IPS DF 4.7 (cell line): ENCODE results near the gene CDH9.

Experiments
- DNase-seq: peaks from one replicate; pipeline ENCODE4 v3.0.0-alpha.2; 2013; ENCODE audit warnings: low spot score; ENCODE audit errors: extremely low read depth

CDH9 gene, protein sequence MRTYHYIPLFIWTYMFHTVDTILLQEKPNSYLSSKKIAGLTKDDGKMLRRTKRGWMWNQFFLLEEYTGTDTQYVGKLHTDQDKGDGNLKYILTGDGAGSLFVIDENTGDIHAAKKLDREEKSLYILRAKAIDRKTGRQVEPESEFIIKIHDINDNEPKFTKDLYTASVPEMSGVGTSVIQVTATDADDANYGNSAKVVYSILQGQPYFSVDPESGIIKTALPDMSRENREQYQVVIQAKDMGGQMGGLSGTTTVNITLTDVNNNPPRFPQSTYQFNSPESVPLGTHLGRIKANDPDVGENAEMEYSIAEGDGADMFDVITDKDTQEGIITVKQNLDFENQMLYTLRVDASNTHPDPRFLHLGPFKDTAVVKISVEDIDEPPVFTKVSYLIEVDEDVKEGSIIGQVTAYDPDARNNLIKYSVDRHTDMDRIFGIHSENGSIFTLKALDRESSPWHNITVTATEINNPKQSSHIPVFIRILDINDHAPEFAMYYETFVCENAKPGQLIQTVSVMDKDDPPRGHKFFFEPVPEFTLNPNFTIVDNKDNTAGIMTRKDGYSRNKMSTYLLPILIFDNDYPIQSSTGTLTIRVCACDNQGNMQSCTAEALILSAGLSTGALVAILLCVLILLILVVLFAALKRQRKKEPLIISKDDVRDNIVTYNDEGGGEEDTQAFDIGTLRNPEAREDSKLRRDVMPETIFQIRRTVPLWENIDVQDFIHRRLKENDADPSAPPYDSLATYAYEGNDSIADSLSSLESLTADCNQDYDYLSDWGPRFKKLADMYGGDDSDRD

GRCh38 chr5:27038476-27038875 lies at the start of gene CDH9:
TSS of gene CDH9 (minus strand) at chr5:27038586. CDS start at chr5:26988333, 50,253 bp downstream.
- peak; percentile 14 for DNase-seq

DNA sequence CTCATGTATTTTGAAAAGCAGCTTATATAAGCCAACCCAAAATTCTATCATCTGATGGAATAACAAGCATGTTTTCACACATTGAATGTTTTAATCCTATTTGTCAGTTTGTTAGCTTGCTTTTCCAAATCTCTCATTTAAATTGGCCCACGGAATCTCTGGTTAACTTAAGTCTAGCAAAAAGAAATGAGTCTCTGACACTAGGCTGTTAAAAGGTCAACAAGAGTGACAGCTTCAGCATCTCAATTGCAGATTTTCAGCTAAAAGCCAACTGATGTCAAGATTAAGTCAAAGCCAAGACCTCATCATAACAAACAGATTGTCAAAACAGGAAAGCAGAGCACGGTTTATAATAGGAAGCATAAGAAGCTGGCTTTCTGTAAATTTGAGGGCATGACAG lies 49.4 kb upstream of the CDH9 start:
- no peak for DNase-seq

GRCh38 chr5:27083449-27084415 lies 45.3 kb upstream of the CDH9 start:
- DNase-seq, result no peak

GRCh38 chr5:27080147-27080546 lies 41.8 kb upstream of the CDH9 start:
- no peak for DNase-seq

- DNase-seq, result no peak
Observed at GRCh38 chr5:27062451-27062850, 24.1 kb upstream of the CDH9 start.

- DNase-seq, result no peak
Observed at GRCh38 chr5:27048510-27048909, 10.1 kb upstream of the CDH9 start.

DNA sequence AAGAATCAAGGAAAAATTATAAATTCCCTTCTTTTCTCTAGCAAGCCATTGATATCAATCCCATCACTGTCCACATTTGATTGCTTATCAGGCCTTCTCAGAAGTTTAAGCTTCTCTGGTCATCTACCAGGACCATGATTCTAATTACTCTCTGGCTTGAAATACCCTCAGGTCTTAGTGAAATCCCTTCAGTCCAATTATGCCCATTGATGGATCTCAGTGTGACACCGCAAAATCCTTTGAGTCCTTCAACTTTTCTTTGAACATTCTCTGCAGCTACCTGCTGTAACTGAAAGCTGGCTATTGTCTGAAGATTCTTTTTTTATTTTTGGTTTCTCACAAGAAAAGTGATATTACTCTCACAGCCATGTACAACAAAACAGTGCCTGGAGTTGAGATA lies 3.0 kb upstream of the CDH9 start:
- no peak for DNase-seq

DNA sequence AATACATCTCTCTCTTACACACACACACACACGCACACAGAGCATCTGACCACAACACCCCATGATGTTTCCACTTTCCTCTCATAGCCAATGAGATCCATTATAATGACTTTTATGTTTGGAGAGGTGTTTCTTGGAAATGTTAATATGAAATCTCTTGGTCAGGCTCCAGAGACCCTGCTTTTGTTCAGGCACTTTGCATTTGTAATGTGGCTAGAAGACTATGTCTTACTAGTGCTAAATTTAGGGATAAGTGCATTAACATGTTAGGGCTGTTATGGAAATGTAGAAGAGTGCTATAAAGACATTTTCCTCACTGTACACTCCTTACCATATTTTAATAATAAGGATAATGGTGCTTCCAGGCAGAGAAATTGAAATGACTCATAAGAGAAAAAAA lies 3.8 kb downstream of the CDH9 start:
- no peak for DNase-seq

GRCh38 chr5:27026801-27027200 lies 11.6 kb downstream of the CDH9 start:
- no peak for DNase-seq

DNA sequence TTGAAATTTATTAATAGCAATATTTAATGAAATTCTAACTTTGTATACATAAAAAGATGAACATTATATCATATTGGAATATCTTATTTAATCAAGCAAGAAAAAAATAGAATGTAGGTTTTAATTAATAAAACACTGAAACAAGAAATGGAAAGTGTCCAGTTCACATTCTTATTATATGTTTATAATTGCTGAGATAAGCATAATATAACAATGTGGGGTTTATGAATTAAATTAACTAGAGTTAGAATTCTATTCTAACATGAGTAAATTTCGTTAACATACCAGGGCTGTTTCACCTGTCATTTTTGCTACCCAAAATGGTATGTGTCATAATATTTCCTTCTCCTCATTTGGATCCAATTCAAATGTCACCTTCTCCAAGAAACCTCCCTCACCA lies 12.3 kb downstream of the CDH9 start:
- DNase-seq, result no peak

DNA sequence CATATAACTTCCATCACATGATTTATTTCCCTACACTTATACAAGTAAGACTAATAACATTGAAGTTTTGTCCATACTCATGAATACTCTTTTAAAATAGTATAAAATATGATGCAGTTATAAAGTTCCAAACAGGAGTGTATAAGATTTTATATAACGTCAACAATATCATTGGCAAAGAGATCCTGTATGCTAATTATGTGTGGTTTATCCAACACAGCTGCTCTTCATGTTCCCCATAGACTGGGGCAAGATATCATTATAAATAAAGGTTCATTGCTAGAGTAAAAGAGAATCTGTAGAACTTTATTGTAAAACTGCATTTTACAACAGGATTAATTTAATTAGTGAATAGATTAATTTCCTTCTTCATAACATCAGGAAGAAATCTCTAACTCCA lies 16.9 kb downstream of the CDH9 start:
- no peak for DNase-seq

DNA sequence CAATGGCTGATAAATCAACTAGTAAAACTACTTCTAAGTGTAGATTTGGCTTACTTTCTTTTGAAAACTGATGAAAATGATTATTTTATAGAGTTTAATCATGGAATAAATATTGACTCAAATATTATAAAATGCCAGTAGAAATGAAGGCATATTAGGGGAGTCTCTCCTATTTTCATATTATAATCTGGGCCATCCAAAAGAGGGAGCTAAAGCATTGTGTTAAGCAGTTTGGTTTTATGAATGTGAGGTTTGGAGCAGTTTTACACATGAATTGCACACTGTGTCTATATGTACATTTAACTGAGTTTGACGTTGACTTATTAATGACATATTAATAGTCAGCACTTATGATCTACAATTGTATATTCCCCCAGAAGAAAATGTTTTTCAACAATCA lies 17.4 kb downstream of the CDH9 start:
- no peak for DNase-seq

DNA sequence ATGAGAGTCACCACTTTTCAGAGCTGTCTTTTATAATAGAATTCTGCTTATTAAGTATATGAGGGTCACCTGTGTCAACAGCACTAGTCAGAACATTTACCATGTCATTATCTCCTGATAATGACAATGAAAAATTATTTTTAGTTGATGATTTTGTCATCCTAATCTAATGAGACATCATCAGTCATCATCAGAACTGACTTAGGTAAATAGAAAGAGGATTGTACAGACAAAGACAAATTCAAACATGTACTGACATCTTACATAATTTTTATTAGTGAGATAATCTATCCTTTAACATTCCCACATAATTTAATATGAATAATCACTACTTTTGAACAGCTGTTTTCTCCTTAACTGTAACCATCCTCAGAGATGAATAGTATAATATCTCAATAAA lies 22.6 kb downstream of the CDH9 start:
- no peak for DNase-seq

DNA sequence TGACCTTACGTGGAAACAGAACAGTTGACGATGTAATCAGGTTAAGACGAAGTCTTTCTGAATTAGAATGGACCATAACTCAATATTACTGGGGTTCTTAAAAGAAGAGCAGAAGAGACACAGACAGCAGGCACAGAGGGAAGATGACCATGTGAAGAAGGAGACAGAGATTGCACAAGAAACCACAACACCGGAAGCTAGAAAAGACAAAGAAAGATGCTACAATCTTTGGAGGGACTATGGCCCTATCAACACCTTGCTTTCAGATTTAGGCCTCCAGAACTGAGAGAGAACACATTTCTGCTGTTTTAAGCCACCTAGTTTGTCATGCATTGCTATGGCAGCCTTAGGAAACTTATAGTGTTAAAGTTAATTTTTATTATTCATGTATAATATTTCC lies 27.1 kb downstream of the CDH9 start:
- DNase-seq, result no peak

- DNase-seq, result no peak
Observed at GRCh38 chr5:27010646-27011045, 27.7 kb downstream of the CDH9 start.

DNA sequence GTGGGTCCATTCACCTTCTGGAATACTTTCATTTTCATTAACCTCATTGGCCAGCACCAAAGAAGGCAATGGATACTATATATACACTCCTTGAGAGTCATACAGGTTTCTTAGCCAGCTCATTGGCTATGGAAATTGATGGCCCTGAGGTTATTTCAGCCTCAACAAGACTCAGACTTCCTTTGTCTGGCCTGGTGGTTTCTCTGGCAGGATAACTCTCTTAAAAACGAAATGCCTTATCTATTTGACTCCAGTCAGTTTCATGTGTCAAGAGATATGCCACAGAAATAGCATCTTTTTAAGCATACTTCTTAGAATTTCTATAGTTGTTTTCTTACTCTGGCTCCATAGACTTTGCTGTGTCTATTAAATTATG lies 28.9 kb downstream of the CDH9 start:
- DNase-seq, result no peak

GRCh38 chr5:27008604-27009539 lies 29.5 kb downstream of the CDH9 start:
- DNase-seq, result no peak

GRCh38 chr5:27007121-27007520 lies 31.3 kb downstream of the CDH9 start:
- DNase-seq, result no peak

- no peak for DNase-seq
Observed at GRCh38 chr5:26986985-26987384, 51.4 kb downstream of the CDH9 start.

DNA sequence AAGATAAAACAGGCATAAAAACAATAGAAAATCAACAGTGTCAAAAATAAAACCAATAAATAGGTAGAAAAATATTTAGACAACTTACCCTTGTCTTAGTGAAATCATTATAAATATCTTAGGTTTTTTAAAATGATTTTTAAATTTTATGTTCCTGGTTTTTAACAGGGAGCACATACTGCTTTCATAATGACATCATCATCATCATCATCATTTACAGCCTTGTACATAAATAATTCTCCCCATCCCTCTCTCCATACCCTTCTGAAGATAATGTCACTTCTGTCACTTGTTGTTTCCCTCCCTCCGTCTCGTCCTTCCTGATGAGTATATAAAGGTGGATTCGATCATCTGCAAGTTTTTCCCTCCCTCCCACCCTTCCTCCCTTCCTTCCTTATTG lies 56.6 kb downstream of the CDH9 start:
- no peak for DNase-seq

- no peak for DNase-seq
Observed at GRCh38 chr5:26959290-26959689, 79.1 kb downstream of the CDH9 start.
